Measurements from ENCODE around the gene KRTAP19-3. TPM values are rescaled to one million over a fixed set of nuclear protein-coding genes. Genes with fewer than 3 reads are reported as not detected.

The KRTAP19-3 gene
- polyA plus RNA-seq, 1 of the 3 experiments (the other 2 are of a cell fraction), result not detected

GRCh38 chr21:30486180-30486579 is 5.6 kb downstream of the KRTAP19-3 start:
- 0% methylated on average over 2 of the region's 2 CpGs for WGBS (ENCODE audit: low lambda C conversion rate)
- TF ChIP-seq EZH2phosphoT487 (IDR thresholded peaks at IDR 0.05; ENCODE audit: borderline replicate concordance, low read depth), result no peak
- no peak for TF ChIP-seq MEF2A (IDR thresholded peaks at IDR 0.05; ENCODE audit: borderline replicate concordance, low read depth)
- POLR2A ChIA-PET, result no interaction called here
- H3K79me2 ChIP-seq (ENCODE audit: insufficient read depth), result no peaks in the 10 kb centered on the region
- H3F3A ChIP-seq (replicated peaks; ENCODE audit: insufficient read depth), result no peaks in the 10 kb centered on the region
- no peaks in the 10 kb centered on the region for H3K4me1 ChIP-seq (ENCODE audit: control insufficient read depth in 1 of 2, insufficient read depth in 2 of 2, low read depth in 1 of 2, low read length in 1 of 2)
- H3K9ac ChIP-seq, result no peak overlapping the region
- H3K36me3 ChIP-seq (replicated peaks in 1 of 2; ENCODE audit: control insufficient read depth in 1 of 2, insufficient read depth in 2 of 2, low read length in 1 of 2), result no peaks in the 10 kb centered on the region
- H3K4me3 ChIP-seq (ENCODE audit: low read depth in 2 of 2, low read length in 1 of 2), result no peak overlapping the region
- no peaks in the 10 kb centered on the region; the same call in 1 of the 2 replicates for H3K9me3 ChIP-seq
- no peaks in the 10 kb centered on the region for H4K20me1 ChIP-seq (ENCODE audit: insufficient read depth)
- H3K4me2 ChIP-seq, result no peak overlapping the region
- H3K27ac ChIP-seq (ENCODE audit: low read depth in 2 of 2, low read length in 1 of 2), result no peak overlapping the region
- no peaks in the 10 kb centered on the region for H3K9me2 ChIP-seq
- H3K27me3 ChIP-seq (ENCODE audit: insufficient read depth), result no peaks in the 10 kb centered on the region
- CTCF ChIA-PET, result no interaction called here
- no peak overlapping the region for H2AFZ ChIP-seq (ENCODE audit: low read depth)
- no peak for DNase-seq

DNA sequence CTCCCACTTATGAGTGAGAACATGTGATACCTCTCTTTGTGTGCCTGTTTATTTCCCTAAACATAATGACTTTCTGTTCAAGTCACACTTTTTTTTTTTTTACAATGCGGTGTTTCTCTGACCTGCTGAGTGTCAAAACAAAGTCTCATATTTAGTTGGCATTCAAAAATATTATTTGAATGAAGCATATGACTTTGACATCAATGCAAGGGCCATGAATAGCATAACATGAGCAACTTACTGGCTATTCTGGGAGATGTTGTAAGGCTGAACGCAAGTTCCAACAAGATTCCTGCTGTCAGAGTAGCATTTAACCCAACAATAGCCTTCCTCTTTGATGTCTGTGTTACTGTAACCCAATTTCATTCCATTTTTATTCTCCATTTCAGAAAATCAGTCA is 9.7 kb downstream of the KRTAP19-3 start:
- ChIA-PET CTCF (no interaction called here), POLR2A (no interaction called here)
- no peak for DNase-seq
- no peaks in the 10 kb centered on the region for H3K9me2 ChIP-seq
- H3K9ac ChIP-seq, result no peak overlapping the region
- no peaks in the 10 kb centered on the region for H3F3A ChIP-seq (replicated peaks; ENCODE audit: insufficient read depth)
- H3K9me3 ChIP-seq, result peaks cover 3% of the 10 kb centered on the region; the same call in 1 of the 2 replicates
- no peaks in the 10 kb centered on the region for H4K20me1 ChIP-seq (ENCODE audit: insufficient read depth)
- H3K27me3 ChIP-seq (ENCODE audit: insufficient read depth), result no peaks in the 10 kb centered on the region
- no peak overlapping the region for H3K4me2 ChIP-seq
- H3K36me3 ChIP-seq (replicated peaks in 1 of 2; ENCODE audit: control insufficient read depth in 1 of 2, insufficient read depth in 2 of 2, low read length in 1 of 2), result no peaks in the 10 kb centered on the region
- H3K4me3 ChIP-seq (ENCODE audit: low read depth in 2 of 2, low read length in 1 of 2), result no peak overlapping the region
- H3K27ac ChIP-seq (ENCODE audit: low read depth in 2 of 2, low read length in 1 of 2), result no peak overlapping the region
- WGBS (ENCODE audit: low lambda C conversion rate), result 0% methylated on average over 2 of the region's 2 CpGs
- no peaks in the 10 kb centered on the region for H3K79me2 ChIP-seq (ENCODE audit: insufficient read depth)
- no peak for TF ChIP-seq FOSL2 (IDR thresholded peaks at IDR 0.05; ENCODE audit: borderline replicate concordance, low read depth)
- TF ChIP-seq CHD2 (IDR thresholded peaks at IDR 0.05; ENCODE audit: low read length, partially characterized antibody), result no peak
- H2AFZ ChIP-seq (ENCODE audit: low read depth), result no peak overlapping the region
- H3K4me1 ChIP-seq (ENCODE audit: control insufficient read depth in 1 of 2, insufficient read depth in 2 of 2, low read depth in 1 of 2, low read length in 1 of 2), result no peaks in the 10 kb centered on the region

- WGBS (ENCODE audit: low lambda C conversion rate), result 0% methylated on average over 4 of the region's 7 CpGs
- Histone ChIP-seq H3K27ac (ENCODE audit: low read depth in 2 of 2, low read length in 1 of 2) (no peak within 1 kb of the TSS), H3K4me2 (no peak within 1 kb of the TSS), H3K27me3 (ENCODE audit: insufficient read depth) (no peaks in the 10 kb centered on the region), H3K4me1 (ENCODE audit: control insufficient read depth in 1 of 2, insufficient read depth in 2 of 2, low read depth in 1 of 2, low read length in 1 of 2) (no peaks in the 10 kb centered on the region), H3F3A (replicated peaks; ENCODE audit: insufficient read depth) (no peaks in the 10 kb centered on the region), H3K4me3 (ENCODE audit: low read depth in 2 of 2, low read length in 1 of 2) (no peak within 1 kb of the TSS), H2AFZ (ENCODE audit: low read depth) (no peak within 1 kb of the TSS), H3K9me2 (no peaks in the 10 kb centered on the region), H3K9me3 (peaks cover 3% of the 10 kb centered on the region; the same call in 1 of the 2 replicates), H3K79me2 (ENCODE audit: insufficient read depth) (no peaks in the 10 kb centered on the region), H4K20me1 (ENCODE audit: insufficient read depth) (no peaks in the 10 kb centered on the region), H3K36me3 (replicated peaks in 1 of 2; ENCODE audit: control insufficient read depth in 1 of 2, insufficient read depth in 2 of 2, low read length in 1 of 2) (no peaks in the 10 kb centered on the region), H3K9ac (no peak within 1 kb of the TSS)
- no peak for DNase-seq
- ChIA-PET POLR2A (no interaction called here), CTCF (interaction anchor here (0.6 kb wide), 2 partner anchors 16 to 471 kb away, joined by 4 read pairs; no protein-coding TSS in a partner anchor)
- no peak for TF ChIP-seq TCF12 (IDR thresholded peaks at IDR 0.05)
- TF ChIP-seq, protein P1, sequence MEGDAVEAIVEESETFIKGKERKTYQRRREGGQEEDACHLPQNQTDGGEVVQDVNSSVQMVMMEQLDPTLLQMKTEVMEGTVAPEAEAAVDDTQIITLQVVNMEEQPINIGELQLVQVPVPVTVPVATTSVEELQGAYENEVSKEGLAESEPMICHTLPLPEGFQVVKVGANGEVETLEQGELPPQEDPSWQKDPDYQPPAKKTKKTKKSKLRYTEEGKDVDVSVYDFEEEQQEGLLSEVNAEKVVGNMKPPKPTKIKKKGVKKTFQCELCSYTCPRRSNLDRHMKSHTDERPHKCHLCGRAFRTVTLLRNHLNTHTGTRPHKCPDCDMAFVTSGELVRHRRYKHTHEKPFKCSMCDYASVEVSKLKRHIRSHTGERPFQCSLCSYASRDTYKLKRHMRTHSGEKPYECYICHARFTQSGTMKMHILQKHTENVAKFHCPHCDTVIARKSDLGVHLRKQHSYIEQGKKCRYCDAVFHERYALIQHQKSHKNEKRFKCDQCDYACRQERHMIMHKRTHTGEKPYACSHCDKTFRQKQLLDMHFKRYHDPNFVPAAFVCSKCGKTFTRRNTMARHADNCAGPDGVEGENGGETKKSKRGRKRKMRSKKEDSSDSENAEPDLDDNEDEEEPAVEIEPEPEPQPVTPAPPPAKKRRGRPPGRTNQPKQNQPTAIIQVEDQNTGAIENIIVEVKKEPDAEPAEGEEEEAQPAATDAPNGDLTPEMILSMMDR (IDR thresholded peaks at IDR 0.05), result no peak
- TF ChIP-seq RCOR1 (IDR thresholded peaks at IDR 0.05; ENCODE audit: low read length), result no peak
- TF ChIP-seq FOSL2 (IDR thresholded peaks at IDR 0.05; ENCODE audit: borderline replicate concordance, low read depth), result no peak
- TF ChIP-seq, protein P2, sequence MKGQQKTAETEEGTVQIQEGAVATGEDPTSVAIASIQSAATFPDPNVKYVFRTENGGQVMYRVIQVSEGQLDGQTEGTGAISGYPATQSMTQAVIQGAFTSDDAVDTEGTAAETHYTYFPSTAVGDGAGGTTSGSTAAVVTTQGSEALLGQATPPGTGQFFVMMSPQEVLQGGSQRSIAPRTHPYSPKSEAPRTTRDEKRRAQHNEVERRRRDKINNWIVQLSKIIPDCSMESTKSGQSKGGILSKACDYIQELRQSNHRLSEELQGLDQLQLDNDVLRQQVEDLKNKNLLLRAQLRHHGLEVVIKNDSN (IDR thresholded peaks at IDR 0.05; ENCODE audit: borderline replicate concordance, low read depth), result no peak
- TF ChIP-seq, protein P3, sequence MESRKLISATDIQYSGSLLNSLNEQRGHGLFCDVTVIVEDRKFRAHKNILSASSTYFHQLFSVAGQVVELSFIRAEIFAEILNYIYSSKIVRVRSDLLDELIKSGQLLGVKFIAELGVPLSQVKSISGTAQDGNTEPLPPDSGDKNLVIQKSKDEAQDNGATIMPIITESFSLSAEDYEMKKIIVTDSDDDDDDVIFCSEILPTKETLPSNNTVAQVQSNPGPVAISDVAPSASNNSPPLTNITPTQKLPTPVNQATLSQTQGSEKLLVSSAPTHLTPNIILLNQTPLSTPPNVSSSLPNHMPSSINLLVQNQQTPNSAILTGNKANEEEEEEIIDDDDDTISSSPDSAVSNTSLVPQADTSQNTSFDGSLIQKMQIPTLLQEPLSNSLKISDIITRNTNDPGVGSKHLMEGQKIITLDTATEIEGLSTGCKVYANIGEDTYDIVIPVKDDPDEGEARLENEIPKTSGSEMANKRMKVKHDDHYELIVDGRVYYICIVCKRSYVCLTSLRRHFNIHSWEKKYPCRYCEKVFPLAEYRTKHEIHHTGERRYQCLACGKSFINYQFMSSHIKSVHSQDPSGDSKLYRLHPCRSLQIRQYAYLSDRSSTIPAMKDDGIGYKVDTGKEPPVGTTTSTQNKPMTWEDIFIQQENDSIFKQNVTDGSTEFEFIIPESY (IDR thresholded peaks at IDR 0.05; ENCODE audit: borderline replicate concordance, low read depth), result no peak
- TF ChIP-seq RFX5 (IDR thresholded peaks at IDR 0.05; ENCODE audit: low read length), result no peak
- TF ChIP-seq YY1 (IDR thresholded peaks at IDR 0.05; ENCODE audit: low read depth), result no peak
- TF ChIP-seq NFIC (IDR thresholded peaks at IDR 0.05; ENCODE audit: borderline replicate concordance), result no peak
- TF ChIP-seq FOXJ3 (CRISPR knock-in tag; IDR thresholded peaks at IDR 0.05), result no peak
- TF ChIP-seq GATA2 (CRISPR knock-in tag; IDR thresholded peaks at IDR 0.05), result no peak
- TF ChIP-seq GABPA (IDR thresholded peaks at IDR 0.05; ENCODE audit: low read depth), result no peak
- TF ChIP-seq, protein P4, sequence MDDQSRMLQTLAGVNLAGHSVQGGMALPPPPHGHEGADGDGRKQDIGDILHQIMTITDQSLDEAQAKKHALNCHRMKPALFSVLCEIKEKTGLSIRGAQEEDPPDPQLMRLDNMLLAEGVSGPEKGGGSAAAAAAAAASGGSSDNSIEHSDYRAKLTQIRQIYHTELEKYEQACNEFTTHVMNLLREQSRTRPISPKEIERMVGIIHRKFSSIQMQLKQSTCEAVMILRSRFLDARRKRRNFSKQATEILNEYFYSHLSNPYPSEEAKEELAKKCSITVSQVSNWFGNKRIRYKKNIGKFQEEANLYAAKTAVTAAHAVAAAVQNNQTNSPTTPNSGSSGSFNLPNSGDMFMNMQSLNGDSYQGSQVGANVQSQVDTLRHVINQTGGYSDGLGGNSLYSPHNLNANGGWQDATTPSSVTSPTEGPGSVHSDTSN (IDR thresholded peaks at IDR 0.05), result no peak
- TF ChIP-seq MXI1 (IDR thresholded peaks at IDR 0.05; ENCODE audit: low read depth, low read length), result no peak
- no peak for TF ChIP-seq TAF1 (IDR thresholded peaks at IDR 0.05; ENCODE audit: borderline replicate concordance, low read depth, low read length)
These were observed 11.7 kb downstream of the KRTAP19-3 start, which contains the start of gene KRTAP19-1 for GRCh38 chr21:30480145-30480544. TSS of gene KRTAP19-1 (minus strand) at chr21:30480367. CDS start at chr21:30480317, 50 bp downstream.
